Omental fat pad (tissue), 4 donors: ENCODE data around the gene GPR158. TPM values are rescaled to one million over a fixed set of nuclear protein-coding genes. Genes with fewer than 3 reads are reported as not detected.
"Not testable (repeated sequence)": the region's sequence is repeated elsewhere in the genome, so short reads cannot be mapped to it uniquely, and the experiment has no call there.

Experiments
- ATAC-seq: fragments of 150-250 bp; one replicate; pipeline ENCODE4 v1.9.1; 2016; ENCODE audit warnings: mild to moderate bottlenecking, moderate library complexity; ENCODE audit not compliant: low FRiP score
- DNase-seq: peaks from one replicate; pipeline ENCODE4 v3.0.0-alpha.2; 2019; ENCODE audit warnings: low spot score
- CTCF ChIP-seq, 3 donors: fragments of 450-650 bp; IDR thresholded peaks; one replicate each; pipeline ENCODE4 v1.5.1; 2016 to 2017; ENCODE audit warnings: antibody characterized with exemption in 3 of 3, mild to moderate bottlenecking in 3 of 3, moderate library complexity in 2 of 3
- total RNA-seq, 4 donors: library from RNA; depleted of rRNA; stranded (reverse); fragments of >200 nt; gene quantifications; one replicate each; pipeline ENCODE4 v1.1.0, GENCODE V29; 2016

Gene GPR158
- total RNA-seq, 4 donors from 2014 or later, result 0.19 to 0.48 (median 0.32) TPM; not detected in 1

- ATAC-seq, result no peak
- no peak for TF ChIP-seq CTCF (IDR thresholded peaks at IDR 0.05)
- no peak for DNase-seq
These were observed 153.6 kb downstream of the GPR158 start for GRCh38 chr10:25328361-25328760.

GRCh38 chr10:25329587-25329986 is 154.8 kb downstream of the GPR158 start:
- not testable (repeated sequence) for ATAC-seq, DNase-seq

GRCh38 chr10:25334445-25334844 is 159.6 kb downstream of the GPR158 start:
- ATAC-seq, result no peak
- TF ChIP-seq CTCF (IDR thresholded peaks at IDR 0.05), result no peak
- DNase-seq, result no peak

GRCh38 chr10:25336330-25336729 is 161.5 kb downstream of the GPR158 start:
- TF ChIP-seq CTCF (IDR thresholded peaks at IDR 0.05), result no peak
- ATAC-seq (no peak), DNase-seq (no peak)

- TF ChIP-seq CTCF (IDR thresholded peaks at IDR 0.05), result no peak
- ATAC-seq, result no peak
- no peak for DNase-seq
These were observed 163.5 kb downstream of the GPR158 start for GRCh38 chr10:25338271-25338670.

GRCh38 chr10:25339966-25340365 is 165.2 kb downstream of the GPR158 start:
- ATAC-seq, result no peak
- TF ChIP-seq CTCF (IDR thresholded peaks at IDR 0.05), result no peak

GRCh38 chr10:25349520-25349919 is 174.7 kb downstream of the GPR158 start:
- ATAC-seq (no peak), DNase-seq (no peak)
- TF ChIP-seq CTCF (IDR thresholded peaks at IDR 0.05), result no peak

More at GRCh38 chr10:25339966-25340365, 165.2 kb downstream of the GPR158 start:
- no peak for DNase-seq

GRCh38 chr10:25356609-25357008 is 181.8 kb downstream of the GPR158 start:
- ATAC-seq (no peak), DNase-seq (no peak)
- TF ChIP-seq CTCF (IDR thresholded peaks at IDR 0.05), result no peak
